Parathyroid adenoma (tissue), 2 donors: Measurements from ENCODE around the gene NOL4L.
A peak's percentile ranks its signal among the peaks of the same experiment; 100 is the strongest.

ENCODE experiments used
- H2AFZ ChIP-seq: fragments of 300-600 bp; sonication (generic); one replicate; pipeline ENCODE4 v1.7.0; 2017; ENCODE audit warnings: antibody characterized with exemption, mild to moderate bottlenecking
- H3K27ac ChIP-seq: fragments of 300-600 bp; sonication (generic); one replicate; pipeline ENCODE4 v1.7.0; 2017
- H3K27me3 ChIP-seq: fragments of 300-600 bp; sonication (generic); one replicate; pipeline ENCODE4 v1.7.0; 2017; ENCODE audit warnings: low read length; ENCODE audit not compliant: control insufficient read depth, insufficient read depth
- H3K36me3 ChIP-seq: fragments of 300-600 bp; sonication (generic); one replicate; pipeline ENCODE4 v1.7.0; 2017; ENCODE audit warnings: low read length; ENCODE audit not compliant: control insufficient read depth, insufficient read depth
- H3K4me1 ChIP-seq: fragments of 300-600 bp; sonication (generic); one replicate; pipeline ENCODE4 v1.7.0; 2017; ENCODE audit warnings: control low read depth
- H3K4me2 ChIP-seq: fragments of 300-600 bp; sonication (generic); one replicate; pipeline ENCODE4 v1.7.0; 2017; ENCODE audit warnings: low read length
- H3K4me3 ChIP-seq: fragments of 300-600 bp; sonication (generic); one replicate; pipeline ENCODE4 v1.7.0; 2017; ENCODE audit warnings: low read depth, low read length
- H3K79me2 ChIP-seq: fragments of 300-600 bp; sonication (generic); one replicate; pipeline ENCODE4 v1.7.0; 2017; ENCODE audit warnings: control low read depth
- H3K9ac ChIP-seq: fragments of 300-600 bp; sonication (generic); one replicate; pipeline ENCODE4 v1.7.0; 2017; ENCODE audit warnings: mild to moderate bottlenecking
- H3K9me3 ChIP-seq: fragments of 300-600 bp; sonication (generic); one replicate; pipeline ENCODE4 v1.7.0; 2017; ENCODE audit warnings: low read length; ENCODE audit not compliant: control insufficient read depth
- TF ChIP-seq, protein P1 (sequence below): fragments of 300-600 bp; sonication (generic); IDR thresholded peaks from one replicate; pipeline ENCODE4 v1.7.0; 2017; ENCODE audit warnings: antibody characterized with exemption, mild to moderate bottlenecking
- donor health status: primary hyperparathyroidism.

Gene NOL4L

DNA sequence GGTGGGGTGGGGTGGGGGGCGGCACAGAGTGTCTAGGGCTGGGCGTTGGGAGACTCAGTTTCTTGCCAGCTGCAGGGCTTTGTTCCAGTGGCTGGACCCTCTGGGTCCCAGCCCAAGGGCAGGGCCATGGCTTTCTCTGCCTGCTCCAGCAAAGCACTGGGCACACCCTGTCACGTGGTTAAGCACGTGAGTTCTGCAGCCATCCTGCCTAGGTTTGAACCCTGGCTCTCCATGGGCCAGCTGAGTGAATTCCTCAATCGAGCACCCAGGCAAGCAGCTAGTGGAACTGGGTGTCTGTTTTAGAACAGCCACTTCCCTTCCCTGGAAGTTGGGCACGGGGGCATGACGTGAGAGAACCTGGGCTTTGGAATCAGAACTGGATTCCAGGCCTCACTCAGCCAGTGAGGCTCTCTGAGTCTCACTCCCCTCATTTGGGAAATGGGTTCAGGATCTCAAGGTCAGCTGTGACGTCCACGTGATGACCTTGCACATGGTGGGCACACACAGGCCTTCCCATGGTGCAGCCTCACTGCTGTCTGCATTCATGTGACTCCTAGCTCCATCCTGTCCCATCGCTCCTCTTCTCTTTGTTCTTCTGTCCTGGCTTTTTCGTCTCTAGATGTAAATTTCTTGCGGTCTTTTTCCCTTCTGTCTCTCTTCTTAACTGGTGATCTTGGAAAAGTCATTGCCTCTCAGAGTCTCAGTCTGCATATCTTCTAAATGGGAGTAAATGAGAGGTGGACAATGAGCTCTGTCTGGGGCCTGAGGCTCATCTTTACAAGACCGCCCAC is 45.9 kb downstream of the NOL4L start:
- TF ChIP-seq, protein P1, sequence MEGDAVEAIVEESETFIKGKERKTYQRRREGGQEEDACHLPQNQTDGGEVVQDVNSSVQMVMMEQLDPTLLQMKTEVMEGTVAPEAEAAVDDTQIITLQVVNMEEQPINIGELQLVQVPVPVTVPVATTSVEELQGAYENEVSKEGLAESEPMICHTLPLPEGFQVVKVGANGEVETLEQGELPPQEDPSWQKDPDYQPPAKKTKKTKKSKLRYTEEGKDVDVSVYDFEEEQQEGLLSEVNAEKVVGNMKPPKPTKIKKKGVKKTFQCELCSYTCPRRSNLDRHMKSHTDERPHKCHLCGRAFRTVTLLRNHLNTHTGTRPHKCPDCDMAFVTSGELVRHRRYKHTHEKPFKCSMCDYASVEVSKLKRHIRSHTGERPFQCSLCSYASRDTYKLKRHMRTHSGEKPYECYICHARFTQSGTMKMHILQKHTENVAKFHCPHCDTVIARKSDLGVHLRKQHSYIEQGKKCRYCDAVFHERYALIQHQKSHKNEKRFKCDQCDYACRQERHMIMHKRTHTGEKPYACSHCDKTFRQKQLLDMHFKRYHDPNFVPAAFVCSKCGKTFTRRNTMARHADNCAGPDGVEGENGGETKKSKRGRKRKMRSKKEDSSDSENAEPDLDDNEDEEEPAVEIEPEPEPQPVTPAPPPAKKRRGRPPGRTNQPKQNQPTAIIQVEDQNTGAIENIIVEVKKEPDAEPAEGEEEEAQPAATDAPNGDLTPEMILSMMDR = no peak
- Histone ChIP-seq H3K27ac (no peak overlapping the region), H3K4me3 (no peak overlapping the region), H3K4me2 (no peak overlapping the region), H3K9me3 (no peaks in the 10 kb centered on the region), H2AFZ (no peak overlapping the region), H3K36me3 (no peaks in the 10 kb centered on the region), H3K79me2 (peaks cover 5% of the 10 kb centered on the region), H3K4me1 (peaks cover 5% of the 10 kb centered on the region), H3K9ac (no peak overlapping the region), H3K27me3 (no peaks in the 10 kb centered on the region)

DNA sequence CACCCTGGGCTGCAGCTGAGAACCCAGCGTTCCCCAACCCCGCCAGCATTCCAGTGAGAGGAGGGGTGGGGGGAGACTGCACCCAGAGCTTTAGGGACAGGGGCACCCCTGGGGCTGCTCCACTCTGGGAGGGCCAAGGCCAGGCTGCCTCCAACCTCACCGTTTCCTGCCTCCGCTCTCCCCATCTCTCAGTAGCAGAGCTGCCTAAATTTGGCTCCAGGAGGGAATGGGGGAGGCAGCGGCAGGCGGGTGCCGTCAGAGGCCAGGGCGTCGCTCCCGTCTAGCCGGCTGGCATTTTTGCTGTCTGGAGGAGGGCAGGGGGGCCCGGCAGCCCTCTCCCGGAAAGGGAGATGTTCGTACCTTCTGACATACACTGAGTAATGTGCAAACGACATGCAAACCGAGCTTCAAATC is 46.6 kb downstream of the NOL4L start:
- peaks cover 5% of the 10 kb centered on the region for H3K4me1 ChIP-seq
- no peak overlapping the region for H3K9ac ChIP-seq
- no peak overlapping the region for H3K27ac ChIP-seq

DNA sequence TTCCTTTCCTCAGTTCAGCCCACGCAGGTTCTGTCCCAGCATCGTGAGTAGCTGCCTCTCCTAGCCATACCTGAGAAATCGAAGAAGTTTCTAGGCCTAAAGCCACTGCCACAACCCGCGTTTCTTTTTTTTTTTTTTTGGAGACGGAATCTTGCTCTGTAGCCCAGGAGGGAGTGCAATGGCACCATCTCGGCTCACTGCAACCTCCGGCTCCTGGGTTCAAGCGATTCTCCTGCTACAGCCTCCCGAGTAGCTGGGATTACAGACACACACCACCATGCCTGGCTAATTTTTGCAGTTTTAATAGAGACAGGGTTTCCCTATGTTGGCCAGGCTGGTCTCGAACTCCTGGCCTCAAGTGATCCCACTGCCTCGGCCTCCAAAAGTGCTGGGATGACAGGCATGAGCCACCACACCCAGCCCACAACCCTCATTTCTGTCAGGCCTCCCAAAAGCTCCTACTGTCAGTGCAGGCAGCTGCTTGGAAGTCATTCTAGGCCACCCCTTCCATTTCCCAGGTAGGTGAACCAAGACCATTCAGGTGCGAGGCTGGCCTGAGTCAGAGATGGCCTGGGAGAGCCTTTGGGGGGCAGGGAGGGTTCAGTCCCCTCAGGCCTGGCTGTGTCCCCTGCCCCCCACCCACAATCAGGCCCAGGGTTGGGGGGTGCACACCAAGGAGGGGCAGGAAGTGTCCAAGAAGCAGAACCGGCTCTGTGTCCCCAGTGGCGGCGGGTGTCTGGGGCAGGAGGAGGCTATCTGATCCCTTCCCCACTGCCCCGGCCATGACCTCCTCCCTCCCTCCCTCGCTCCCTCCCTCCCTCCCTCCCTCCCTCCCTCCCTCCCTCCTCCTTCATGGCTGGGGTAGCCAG is 47.2 kb downstream of the NOL4L start:
- peaks cover 5% of the 10 kb centered on the region for H3K4me1 ChIP-seq
- TF ChIP-seq, protein P1 = no peak
- H3K4me3 ChIP-seq = no peak overlapping the region
- H3K79me2 ChIP-seq = peaks cover 2% of the 10 kb centered on the region
- H3K36me3 ChIP-seq = no peaks in the 10 kb centered on the region
- peak overlapping the region; percentile 73 for H2AFZ ChIP-seq
- no peak overlapping the region for H3K27ac ChIP-seq
- no peaks in the 10 kb centered on the region for H3K27me3 ChIP-seq
- no peak overlapping the region for H3K9ac ChIP-seq
- peak overlapping the region; percentile 82 for H3K4me2 ChIP-seq
- no peaks in the 10 kb centered on the region for H3K9me3 ChIP-seq

More for the DNA sequence above, 46.6 kb downstream of the NOL4L start:
- Histone ChIP-seq H3K4me2 (no peak overlapping the region), H3K4me3 (no peak overlapping the region), H3K27me3 (no peaks in the 10 kb centered on the region), H3K36me3 (no peaks in the 10 kb centered on the region), H3K79me2 (peaks cover 5% of the 10 kb centered on the region), H2AFZ (no peak overlapping the region), H3K9me3 (no peaks in the 10 kb centered on the region)
- TF ChIP-seq, protein P1 = no peak

DNA sequence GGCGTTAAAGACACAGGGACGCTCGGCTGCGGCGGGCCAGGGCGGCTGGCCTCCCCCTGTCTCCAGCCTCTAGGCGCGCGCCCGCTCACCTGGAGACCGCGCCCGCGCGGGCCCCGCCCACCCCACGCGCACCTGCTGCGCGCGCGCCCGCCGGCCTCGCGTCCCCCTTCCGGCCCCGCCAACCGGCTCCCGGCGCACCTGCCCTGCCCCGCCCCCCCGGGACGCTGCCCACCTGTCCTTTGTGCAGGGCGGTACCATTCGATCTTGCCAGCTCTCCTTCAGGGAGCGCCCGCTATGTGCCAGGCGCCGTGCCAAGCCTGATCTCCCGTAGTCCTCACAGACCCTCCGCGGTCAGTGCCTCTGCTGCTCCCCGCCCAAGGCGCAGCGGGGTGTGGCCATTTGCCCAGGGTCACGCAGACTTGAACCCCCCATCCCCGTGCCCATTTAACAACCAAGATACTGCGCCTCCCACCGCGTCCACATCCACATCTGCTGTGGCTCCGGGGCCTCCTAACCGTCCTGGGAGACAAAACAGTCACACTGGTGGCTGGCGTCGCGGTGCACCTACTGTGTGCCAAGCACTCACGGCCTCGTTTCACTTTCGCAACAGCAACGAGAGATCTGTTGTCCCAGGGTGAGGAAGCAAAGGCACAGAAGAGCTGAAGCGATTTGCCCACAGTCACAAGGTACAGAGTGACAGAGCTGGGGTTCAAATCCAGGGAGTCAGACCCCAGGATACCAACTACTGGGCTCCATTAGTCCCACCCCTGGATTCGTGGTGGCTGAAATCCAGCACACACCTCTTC is 48.1 kb downstream of the NOL4L start:
- no peak overlapping the region for H3K9ac ChIP-seq
- H3K27ac ChIP-seq = no peak overlapping the region
- peaks cover 5% of the 10 kb centered on the region for H3K4me1 ChIP-seq
- H3K36me3 ChIP-seq = no peaks in the 10 kb centered on the region
- H3K9me3 ChIP-seq = no peaks in the 10 kb centered on the region
- H3K79me2 ChIP-seq = no peaks in the 10 kb centered on the region
- TF ChIP-seq, protein P1 = no peak
- peak overlapping the region; percentile 82 for H3K4me2 ChIP-seq
- H3K4me3 ChIP-seq = peak overlapping the region; percentile 45
- no peaks in the 10 kb centered on the region for H3K27me3 ChIP-seq
- H2AFZ ChIP-seq = peak overlapping the region; percentile 73
